ENCODE results near the gene C5AR2. TPM values are rescaled to one million over a fixed set of nuclear protein-coding genes. Genes with fewer than 3 reads are reported as not detected.
"Not testable (repeated sequence)": the region's sequence is repeated elsewhere in the genome, so short reads cannot be mapped to it uniquely, and the experiment has no call there.

C5AR2 gene
- total RNA-seq, 2 experiments from 2014 or later = 0.05 to 0.21 TPM

DNA sequence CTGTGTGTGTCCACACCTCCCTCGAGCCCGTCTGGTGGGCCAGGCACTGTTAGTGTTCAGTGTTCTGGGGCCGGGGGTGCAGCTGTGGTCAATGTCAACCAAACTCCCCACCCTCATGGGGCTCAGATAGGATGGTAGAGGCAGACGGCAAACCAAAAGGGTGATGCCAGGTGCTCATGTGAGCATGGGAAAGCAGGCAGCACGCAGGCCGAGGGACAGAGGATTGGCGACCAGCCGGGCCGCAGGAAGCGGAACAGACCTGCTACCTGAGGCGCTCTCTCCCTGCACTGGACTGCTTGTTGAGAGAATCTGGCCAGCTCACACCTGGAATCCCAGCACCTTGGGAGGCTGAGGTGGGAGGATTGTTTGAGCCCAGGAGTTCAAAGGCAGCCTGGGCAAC, 46.3 kb downstream of the C5AR2 start:
- Mint-ChIP-seq H3K4me1 (ENCODE audit: low read depth) (peaks cover 27% of the 10 kb centered on the region), H3K27me3 (ENCODE audit: low read depth) (no peaks in the 10 kb centered on the region), H3K9me3 (ENCODE audit: insufficient read depth) (no peaks in the 10 kb centered on the region), H3K36me3 (ENCODE audit: low read depth) (peaks cover 17% of the 10 kb centered on the region), H3K27ac (no peak overlapping the region), H3K4me3 (no peak overlapping the region)
- ATAC-seq (no peak), DNase-seq (no peak)
- ChIA-PET CTCF (interaction anchor here (2.4 kb wide), 1 partner anchor 13 kb away, joined by 8 read pairs; no protein-coding TSS in a partner anchor), POLR2A (no interaction called here)

DNA sequence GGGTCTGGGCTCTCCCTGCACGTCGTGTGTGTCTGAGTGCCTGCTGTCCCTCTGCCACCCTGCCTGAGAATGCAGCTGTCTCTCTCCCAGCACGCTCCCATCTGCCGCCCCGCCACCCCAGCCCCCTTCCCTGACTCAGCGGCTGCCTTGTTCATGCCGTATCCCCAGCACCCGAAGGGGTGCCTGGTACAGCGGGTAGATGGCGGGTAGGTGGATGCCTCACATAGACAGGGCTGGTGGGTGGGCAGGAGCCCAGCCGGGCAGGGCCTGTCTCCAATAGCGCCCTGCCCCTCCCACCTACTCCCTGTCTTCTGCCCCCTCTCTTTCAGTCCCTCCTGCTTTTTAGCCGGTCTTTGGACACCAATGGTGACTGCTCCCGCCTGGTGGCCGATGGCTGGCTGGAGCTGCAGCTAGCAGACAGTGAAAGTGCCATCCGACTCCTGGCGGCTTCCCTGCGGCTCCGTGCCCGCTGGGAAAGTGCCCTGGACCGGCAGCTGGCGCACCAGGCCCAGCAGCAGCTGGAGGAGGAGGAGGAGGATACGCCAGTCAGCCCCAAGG, 47.5 kb downstream of the C5AR2 start:
- no peak for ATAC-seq

GRCh38 chr19:47380559-47380958, 48.6 kb downstream of the C5AR2 start:
- no peak for DNase-seq
- peaks cover 30% of the 10 kb centered on the region for H3K4me1 Mint-ChIP-seq (ENCODE audit: low read depth)
- ATAC-seq = no peak
- H3K4me3 Mint-ChIP-seq = no peak overlapping the region
- H3K36me3 Mint-ChIP-seq (ENCODE audit: low read depth) = peaks cover 15% of the 10 kb centered on the region
- H3K27me3 Mint-ChIP-seq (ENCODE audit: low read depth) = no peaks in the 10 kb centered on the region
- H3K27ac Mint-ChIP-seq = no peak overlapping the region
- no peaks in the 10 kb centered on the region for H3K9me3 Mint-ChIP-seq (ENCODE audit: insufficient read depth)
- ChIA-PET CTCF (no interaction called here), POLR2A (no interaction called here)

More for the DNA sequence above, 47.5 kb downstream of the C5AR2 start:
- Mint-ChIP-seq H3K4me3 (no peak overlapping the region), H3K36me3 (ENCODE audit: low read depth) (peaks cover 17% of the 10 kb centered on the region), H3K9me3 (ENCODE audit: insufficient read depth) (no peaks in the 10 kb centered on the region), H3K4me1 (ENCODE audit: low read depth) (peaks cover 30% of the 10 kb centered on the region), H3K27ac (no peak overlapping the region), H3K27me3 (ENCODE audit: low read depth) (no peaks in the 10 kb centered on the region)
- ChIA-PET CTCF (no interaction called here), POLR2A (no interaction called here)
- no peak for DNase-seq

- Mint-ChIP-seq H3K4me3 (no peak overlapping the region), H3K9me3 (ENCODE audit: insufficient read depth) (no peaks in the 10 kb centered on the region), H3K27ac (peak overlapping the region; percentile 68), H3K36me3 (ENCODE audit: low read depth) (peaks cover 14% of the 10 kb centered on the region), H3K4me1 (ENCODE audit: low read depth) (peaks cover 30% of the 10 kb centered on the region), H3K27me3 (ENCODE audit: low read depth) (no peaks in the 10 kb centered on the region)
- ChIA-PET CTCF (interaction anchor here (0.6 to 3.5 kb wide), 2 partner anchors 32 to 46 kb away, joined by 3 to 10 read pairs; partner anchors contain the start of gene DHX34), POLR2A (no interaction called here)
- ATAC-seq (no peak), DNase-seq (no peak)
Observed at GRCh38 chr19:47381121-47381520, 49.1 kb downstream of the C5AR2 start.

DNA sequence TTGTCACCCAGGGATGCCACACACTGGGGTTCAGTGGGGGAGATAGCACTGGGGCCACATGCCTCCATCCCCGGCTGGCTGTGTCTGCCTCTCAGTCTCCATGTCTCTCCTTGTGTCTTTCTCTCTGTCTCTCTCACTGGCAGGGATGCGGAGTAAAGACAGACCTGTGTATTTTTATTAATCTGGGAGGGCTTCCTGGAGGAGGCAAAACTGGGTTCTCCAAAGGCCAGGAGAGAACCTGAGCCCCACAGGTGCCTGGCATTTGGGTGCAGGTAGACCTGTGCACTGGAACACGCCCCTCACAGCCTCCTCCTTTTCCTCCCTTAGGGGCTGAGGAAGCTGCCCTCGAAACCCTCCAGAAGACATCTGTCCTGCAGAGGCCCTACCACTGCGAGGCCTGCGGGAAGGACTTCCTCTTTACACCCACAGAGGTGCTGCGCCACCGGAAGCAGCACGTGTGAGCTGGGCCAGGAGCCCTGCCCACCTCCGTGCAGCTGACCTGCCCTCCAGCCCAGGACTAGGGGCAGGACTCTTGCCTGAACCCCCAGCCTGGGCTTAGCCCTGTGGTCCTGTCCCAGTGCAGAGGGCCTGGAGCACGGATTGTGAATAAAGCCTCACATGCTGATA, 49.8 kb downstream of the C5AR2 start:
- Mint-ChIP-seq H3K4me3 (no peak overlapping the region), H3K4me1 (ENCODE audit: low read depth) (peaks cover 30% of the 10 kb centered on the region), H3K9me3 (ENCODE audit: insufficient read depth) (no peaks in the 10 kb centered on the region), H3K36me3 (ENCODE audit: low read depth) (peaks cover 14% of the 10 kb centered on the region), H3K27me3 (ENCODE audit: low read depth) (no peaks in the 10 kb centered on the region), H3K27ac (peak overlapping the region; percentile 68)
- POLR2A ChIA-PET = no interaction called here
- CTCF ChIA-PET = interaction anchor here (0.6 to 3.5 kb wide), 3 partner anchors 10 to 47 kb away, joined by 3 to 10 read pairs (median 3); partner anchors contain the start of gene DHX34
- peak; percentile 63 for DNase-seq
- peak; percentile 73 for ATAC-seq

DNA sequence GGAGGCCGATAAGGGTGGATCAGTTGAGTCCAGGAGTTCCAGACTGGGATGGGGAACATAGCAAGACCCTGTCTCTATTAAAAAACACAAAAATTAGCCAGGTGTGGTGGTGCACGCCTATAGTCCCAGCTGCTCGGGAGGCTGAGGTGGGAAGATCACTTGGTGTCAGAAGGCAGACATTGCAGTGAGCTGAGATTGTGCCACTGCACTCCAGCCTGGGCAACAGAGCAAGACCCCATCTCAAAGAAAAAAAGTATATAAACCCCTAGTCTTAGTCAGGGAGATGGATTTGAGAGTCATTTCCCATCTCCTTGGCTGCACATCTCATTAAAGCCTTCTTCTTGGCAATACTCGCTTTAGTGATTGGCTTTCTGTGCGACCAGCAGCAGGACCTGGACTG, 51.9 kb downstream of the C5AR2 start:
- H3K9me3 Mint-ChIP-seq (ENCODE audit: insufficient read depth); H3K27ac Mint-ChIP-seq; POLR2A ChIA-PET; H3K27me3 Mint-ChIP-seq (ENCODE audit: low read depth); H3K4me3 Mint-ChIP-seq; DNase-seq; ATAC-seq: not testable (repeated sequence)
- peaks cover 30% of the 10 kb centered on the region for H3K4me1 Mint-ChIP-seq (ENCODE audit: low read depth)
- CTCF ChIA-PET = interaction anchor here (3.5 kb wide), 1 partner anchor 35 kb away, joined by 10 read pairs; the partner anchor contains the start of gene DHX34
- peaks cover 14% of the 10 kb centered on the region for H3K36me3 Mint-ChIP-seq (ENCODE audit: low read depth)

DNA sequence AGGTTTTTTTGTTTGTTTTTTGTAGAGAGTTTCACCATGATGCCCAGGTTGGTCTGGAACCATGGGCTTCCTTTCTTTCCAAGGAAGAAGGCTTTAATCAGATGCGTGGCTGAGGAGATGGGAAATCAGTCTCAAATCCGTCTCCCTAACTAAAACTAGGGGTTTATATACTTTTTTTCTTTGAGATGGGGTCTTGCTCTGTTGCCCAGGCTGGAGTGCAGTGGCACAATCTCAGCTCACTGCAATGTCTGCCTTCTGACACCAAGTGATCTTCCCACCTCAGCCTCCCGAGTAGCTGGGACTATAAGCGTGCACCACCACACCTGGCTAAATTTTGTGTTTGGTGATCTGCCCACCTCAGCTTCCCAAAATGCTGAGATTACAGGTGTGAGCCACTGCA, 52.6 kb downstream of the C5AR2 start:
- not testable (repeated sequence) for H3K27ac Mint-ChIP-seq; ATAC-seq; DNase-seq; H3K4me3 Mint-ChIP-seq; H3K27me3 Mint-ChIP-seq (ENCODE audit: low read depth); H3K9me3 Mint-ChIP-seq (ENCODE audit: insufficient read depth)
- Mint-ChIP-seq H3K36me3 (ENCODE audit: low read depth) (peaks cover 14% of the 10 kb centered on the region), H3K4me1 (ENCODE audit: low read depth) (peaks cover 30% of the 10 kb centered on the region)
- POLR2A ChIA-PET = interaction anchor here (0.7 kb wide), 1 partner anchor 351 kb away, joined by 3 read pairs; no protein-coding TSS in a partner anchor
- CTCF ChIA-PET = interaction anchor here (0.9 to 3.5 kb wide), 3 partner anchors 35 to 36 kb away, joined by 3 to 10 read pairs (median 4); partner anchors contain the start of gene DHX34

GRCh38 chr19:47386582-47386981, 54.6 kb downstream of the C5AR2 start:
- peaks cover 19% of the 10 kb centered on the region for H3K4me1 Mint-ChIP-seq (ENCODE audit: low read depth)
- ATAC-seq; H3K4me3 Mint-ChIP-seq; CTCF ChIA-PET; POLR2A ChIA-PET; H3K27ac Mint-ChIP-seq; H3K27me3 Mint-ChIP-seq (ENCODE audit: low read depth); H3K36me3 Mint-ChIP-seq (ENCODE audit: low read depth); H3K9me3 Mint-ChIP-seq (ENCODE audit: insufficient read depth); DNase-seq: not testable (repeated sequence)

DNA sequence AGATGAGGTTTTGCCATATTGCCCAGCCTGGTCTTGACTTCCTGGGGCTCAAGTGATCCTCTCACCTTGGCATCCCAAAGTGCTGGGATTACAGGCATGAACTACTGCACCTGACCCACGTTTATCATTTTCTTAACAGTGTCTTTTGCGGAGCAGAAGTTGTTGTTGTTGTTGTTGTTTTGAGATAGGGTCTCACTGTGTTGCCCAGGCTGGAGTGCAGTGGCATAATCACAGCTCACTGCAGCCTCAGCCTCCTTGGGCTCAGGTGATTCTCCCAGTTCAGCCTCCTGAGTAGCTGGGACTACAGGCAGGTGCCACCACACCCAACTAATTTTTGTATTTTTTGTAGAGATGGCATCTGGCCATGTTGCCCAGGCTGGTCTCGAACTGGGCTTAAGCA, 55.6 kb downstream of the C5AR2 start:
- DNase-seq; H3K4me3 Mint-ChIP-seq; H3K36me3 Mint-ChIP-seq (ENCODE audit: low read depth); H3K9me3 Mint-ChIP-seq (ENCODE audit: insufficient read depth); CTCF ChIA-PET; H3K27ac Mint-ChIP-seq; POLR2A ChIA-PET; H3K4me1 Mint-ChIP-seq (ENCODE audit: low read depth); ATAC-seq; H3K27me3 Mint-ChIP-seq (ENCODE audit: low read depth): not testable (repeated sequence)

DNA sequence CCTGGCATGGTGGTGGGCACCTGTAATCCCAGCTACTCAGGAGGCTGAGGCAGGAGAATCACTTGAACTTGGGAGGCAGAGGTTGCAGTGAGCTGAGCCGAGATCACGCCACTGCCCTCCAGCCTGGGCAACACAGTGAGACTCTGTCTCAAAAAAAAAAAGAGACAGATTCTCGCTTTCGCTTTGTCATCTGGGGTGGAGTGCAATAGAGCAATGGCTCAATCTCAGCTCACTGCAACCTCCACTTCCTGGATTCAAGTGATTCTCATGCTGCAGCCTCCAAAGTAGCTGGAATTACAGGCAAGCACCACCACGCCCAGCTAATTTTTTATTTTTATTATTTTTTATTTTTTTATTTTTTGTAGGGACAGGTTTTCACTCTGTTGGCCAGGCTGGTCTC, 56.7 kb downstream of the C5AR2 start:
- CTCF ChIA-PET = interaction anchor here (0.9 kb wide), 1 partner anchor 93 kb away, joined by 5 read pairs; no protein-coding TSS in a partner anchor
- DNase-seq; ATAC-seq; H3K4me1 Mint-ChIP-seq (ENCODE audit: low read depth); H3K27me3 Mint-ChIP-seq (ENCODE audit: low read depth); H3K27ac Mint-ChIP-seq; POLR2A ChIA-PET; H3K4me3 Mint-ChIP-seq; H3K9me3 Mint-ChIP-seq (ENCODE audit: insufficient read depth); H3K36me3 Mint-ChIP-seq (ENCODE audit: low read depth): not testable (repeated sequence)

GRCh38 chr19:47389150-47389556, 57.2 kb downstream of the C5AR2 start:
- Mint-ChIP-seq H3K27me3 (ENCODE audit: low read depth) (peaks cover 1% of the 10 kb centered on the region), H3K36me3 (ENCODE audit: low read depth) (no peaks in the 10 kb centered on the region), H3K4me3 (no peak overlapping the region), H3K4me1 (ENCODE audit: low read depth) (peaks cover 4% of the 10 kb centered on the region), H3K9me3 (ENCODE audit: insufficient read depth) (no peaks in the 10 kb centered on the region), H3K27ac (no peak overlapping the region)
- DNase-seq (no peak), ATAC-seq (no peak)
- ChIA-PET CTCF (interaction anchor here (0.9 to 3.4 kb wide), 2 partner anchors 92 to 94 kb away, joined by 5 to 49 read pairs; no protein-coding TSS in a partner anchor), POLR2A (no interaction called here)

Measured in activated CD8-positive, alpha-beta T cell treated with anti-CD3 and anti-CD28 coated beads, Interleukin-2, amount 10 ng/mL, durations not matched to agents 7 days and 5 days (primary cell).